WTC11 (cell line): ENCODE measurements around the gene SSRP1. TPM values are rescaled to one million over a fixed set of nuclear protein-coding genes. Genes with fewer than 3 reads are reported as not detected.

ENCODE experiments used
- ATAC-seq: fragments of 200-7000 bp; cut with Tn5 transposase; 2 replicates; pipeline ENCODE4 v1.10.0; 2021; ENCODE audit warnings: mild to moderate bottlenecking, moderate library complexity
- CTCF ChIA-PET: fragments of 300-600 bp; sonication (Branson Sonifier 250); formaldehyde crosslinking; loops from one replicate; lab custom pipeline; 2021; ENCODE audit warnings: antibody characterized with exemption; lab: Charles Lee
- POLR2A ChIA-PET: fragments of 350-600 bp; sonication (Branson Sonifier 250); formaldehyde crosslinking; loops from one replicate; lab custom pipeline; 2021; ENCODE audit warnings: antibody characterized with exemption; lab: Charles Lee
- DNase-seq: peaks from one replicate; pipeline ENCODE4 v3.0.0; 2021; ENCODE audit warnings: low spot score
- H3K27ac Mint-ChIP-seq: 2 replicates; pipeline ENCODE4 v1.8.0; 2021; ENCODE audit warnings: mixed read lengths
- H3K27me3 Mint-ChIP-seq: 2 replicates; pipeline ENCODE4 v1.8.0; 2021; ENCODE audit warnings: low read depth, mild to moderate bottlenecking, moderate library complexity, mixed read lengths
- H3K36me3 Mint-ChIP-seq: 2 replicates; pipeline ENCODE4 v1.8.0; 2021; ENCODE audit warnings: mixed read lengths
- H3K4me1 Mint-ChIP-seq: 2 replicates; pipeline ENCODE4 v1.8.0; 2022; ENCODE audit warnings: mixed read lengths
- H3K4me3 Mint-ChIP-seq: 2 replicates; pipeline ENCODE4 v1.8.0; 2021; ENCODE audit warnings: mild to moderate bottlenecking, moderate library complexity, mixed read lengths
- H3K9me3 Mint-ChIP-seq: 2 replicates; pipeline ENCODE4 v1.8.0; 2021; ENCODE audit warnings: mixed read lengths
- ATF1 ChIP-seq: sonication (generic); formaldehyde crosslinking; IDR thresholded peaks from 2 replicates; pipeline ENCODE4 v1.8.1; 2023; ENCODE audit warnings: mild to moderate bottlenecking, moderate library complexity, missing genetic modification reagents
- ESRRA ChIP-seq: sonication (generic); formaldehyde crosslinking; IDR thresholded peaks from 2 replicates; pipeline ENCODE4 v1.8.1; 2022; ENCODE audit warnings: mild to moderate bottlenecking, missing genetic modification reagents, borderline replicate concordance
- GRHL2 ChIP-seq: fragments of 250-450 bp; sonication (Bioruptor Pico); IDR thresholded peaks from 2 replicates; pipeline ENCODE4 v1.8.0; 2022; ENCODE audit warnings: mild to moderate bottlenecking, moderate library complexity; ENCODE audit not compliant: insufficient replicate concordance, severe bottlenecking
- GTF2I ChIP-seq: fragments of 250-450 bp; sonication (Bioruptor Pico); conservative IDR thresholded peaks from 2 replicates; pipeline ENCODE4 v1.4.0; 2021; ENCODE audit warnings: mild to moderate bottlenecking
- HMGA2 ChIP-seq: fragments of 250-450 bp; sonication (Bioruptor Pico); IDR thresholded peaks from 2 replicates; pipeline ENCODE4 v1.4.0; 2021; ENCODE audit warnings: mild to moderate bottlenecking, moderate library complexity
- HMGXB4 ChIP-seq: sonication (generic); formaldehyde crosslinking; IDR thresholded peaks from 2 replicates; pipeline ENCODE4 v1.8.1; 2023; ENCODE audit warnings: mild to moderate bottlenecking, moderate library complexity, missing genetic modification reagents
- IRF1 ChIP-seq: sonication (generic); formaldehyde crosslinking; IDR thresholded peaks from 2 replicates; pipeline ENCODE4 v1.8.0; 2023; ENCODE audit warnings: missing genetic modification reagents
- MXD4 ChIP-seq: fragments of 250-450 bp; sonication (Bioruptor Pico); IDR thresholded peaks from 2 replicates; pipeline ENCODE4 v1.8.0; 2021; ENCODE audit warnings: mild to moderate bottlenecking, moderate library complexity, borderline replicate concordance
- NFE2L1 ChIP-seq: sonication (generic); formaldehyde crosslinking; IDR thresholded peaks from 2 replicates; pipeline ENCODE4 v1.8.1; 2023; ENCODE audit warnings: missing genetic modification reagents
- RORB ChIP-seq: fragments of 250-450 bp; sonication (Bioruptor Pico); IDR thresholded peaks from 2 replicates; pipeline ENCODE4 v1.9.0; 2021; ENCODE audit warnings: mild to moderate bottlenecking
- ZNF138 ChIP-seq: sonication (generic); formaldehyde crosslinking; conservative IDR thresholded peaks from 2 replicates; pipeline ENCODE4 v1.8.1; 2022; ENCODE audit warnings: mild to moderate bottlenecking, moderate library complexity, missing genetic modification reagents
- ZNF281 ChIP-seq: sonication (generic); formaldehyde crosslinking; IDR thresholded peaks from 2 replicates; pipeline ENCODE4 v1.8.0; 2023; ENCODE audit warnings: mild to moderate bottlenecking, missing genetic modification reagents
- ZNF396 ChIP-seq: fragments of 250-450 bp; sonication (Bioruptor Pico); IDR thresholded peaks from 2 replicates; pipeline ENCODE4 v1.8.0; 2021; ENCODE audit warnings: mild to moderate bottlenecking, moderate library complexity, borderline replicate concordance
- ZNF425 ChIP-seq: fragments of 250-450 bp; sonication (Bioruptor Pico); conservative IDR thresholded peaks from 2 replicates; pipeline ENCODE4 v1.9.0; 2021; ENCODE audit warnings: mild to moderate bottlenecking
- ZSCAN18 ChIP-seq: fragments of 250-450 bp; sonication (Bioruptor Pico); IDR thresholded peaks from 2 replicates; pipeline ENCODE4 v2.1.2; 2022; ENCODE audit warnings: mild to moderate bottlenecking, moderate library complexity
- total RNA-seq: library from RNA; stranded (reverse); gene quantifications from 3 replicates; pipeline ENCODE4 v1.2.3, GENCODE V29; 2021
- TF ChIP-seq, protein P1 (sequence below): sonication (generic); formaldehyde crosslinking; IDR thresholded peaks from 2 replicates; pipeline ENCODE4 v1.8.1; 2023; ENCODE audit warnings: mild to moderate bottlenecking, missing genetic modification reagents
- TF ChIP-seq, protein P2 (sequence below): sonication (generic); formaldehyde crosslinking; IDR thresholded peaks from 2 replicates; pipeline ENCODE4 v1.8.0; 2022; ENCODE audit warnings: mild to moderate bottlenecking, missing genetic modification reagents
- TF ChIP-seq, protein P3 (sequence below): sonication (generic); formaldehyde crosslinking; IDR thresholded peaks from 2 replicates; pipeline ENCODE4 v1.8.0; 2022; ENCODE audit warnings: mild to moderate bottlenecking, missing genetic modification reagents
- TF ChIP-seq, protein P4 (sequence below): sonication (generic); formaldehyde crosslinking; IDR thresholded peaks from 2 replicates; pipeline ENCODE4 v1.8.1; 2023; ENCODE audit warnings: mild to moderate bottlenecking, missing genetic modification reagents, moderate library complexity

SSRP1 gene
- total RNA-seq, 1 experiment from 2014 or later: 228 TPM

GRCh38 chr11:57359896-57360690 lies 24.4 kb upstream of the SSRP1 start:
- H3K27ac Mint-ChIP-seq: no peak overlapping the region
- peaks cover 4% of the 10 kb centered on the region; the same call in 1 of the 2 replicates for H3K9me3 Mint-ChIP-seq
- no peak for DNase-seq
- peaks cover 9% of the 10 kb centered on the region for H3K4me1 Mint-ChIP-seq
- ChIA-PET POLR2A (no interaction called here), CTCF (interaction anchor here (0.6 to 3.9 kb wide), 9 partner anchors 10 to 133 kb away, joined by 3 to 15 read pairs (median 4); no protein-coding TSS in a partner anchor)
- no peak for TF ChIP-seq ZSCAN18 (CRISPR knock-in tag)
- TF ChIP-seq HMGA2 (CRISPR knock-in tag): no peak
- no peak for TF ChIP-seq RORB
- TF ChIP-seq, protein P1, sequence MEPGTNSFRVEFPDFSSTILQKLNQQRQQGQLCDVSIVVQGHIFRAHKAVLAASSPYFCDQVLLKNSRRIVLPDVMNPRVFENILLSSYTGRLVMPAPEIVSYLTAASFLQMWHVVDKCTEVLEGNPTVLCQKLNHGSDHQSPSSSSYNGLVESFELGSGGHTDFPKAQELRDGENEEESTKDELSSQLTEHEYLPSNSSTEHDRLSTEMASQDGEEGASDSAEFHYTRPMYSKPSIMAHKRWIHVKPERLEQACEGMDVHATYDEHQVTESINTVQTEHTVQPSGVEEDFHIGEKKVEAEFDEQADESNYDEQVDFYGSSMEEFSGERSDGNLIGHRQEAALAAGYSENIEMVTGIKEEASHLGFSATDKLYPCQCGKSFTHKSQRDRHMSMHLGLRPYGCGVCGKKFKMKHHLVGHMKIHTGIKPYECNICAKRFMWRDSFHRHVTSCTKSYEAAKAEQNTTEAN: no peak
- TF ChIP-seq MXD4 (CRISPR knock-in tag): no peak
- no peak for TF ChIP-seq HMGXB4 (CRISPR knock-in tag)
- TF ChIP-seq, protein P2, sequence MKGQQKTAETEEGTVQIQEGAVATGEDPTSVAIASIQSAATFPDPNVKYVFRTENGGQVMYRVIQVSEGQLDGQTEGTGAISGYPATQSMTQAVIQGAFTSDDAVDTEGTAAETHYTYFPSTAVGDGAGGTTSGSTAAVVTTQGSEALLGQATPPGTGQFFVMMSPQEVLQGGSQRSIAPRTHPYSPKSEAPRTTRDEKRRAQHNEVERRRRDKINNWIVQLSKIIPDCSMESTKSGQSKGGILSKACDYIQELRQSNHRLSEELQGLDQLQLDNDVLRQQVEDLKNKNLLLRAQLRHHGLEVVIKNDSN (CRISPR knock-in tag): no peak
- TF ChIP-seq ZNF281 (CRISPR knock-in tag): no peak
- TF ChIP-seq, protein P3, sequence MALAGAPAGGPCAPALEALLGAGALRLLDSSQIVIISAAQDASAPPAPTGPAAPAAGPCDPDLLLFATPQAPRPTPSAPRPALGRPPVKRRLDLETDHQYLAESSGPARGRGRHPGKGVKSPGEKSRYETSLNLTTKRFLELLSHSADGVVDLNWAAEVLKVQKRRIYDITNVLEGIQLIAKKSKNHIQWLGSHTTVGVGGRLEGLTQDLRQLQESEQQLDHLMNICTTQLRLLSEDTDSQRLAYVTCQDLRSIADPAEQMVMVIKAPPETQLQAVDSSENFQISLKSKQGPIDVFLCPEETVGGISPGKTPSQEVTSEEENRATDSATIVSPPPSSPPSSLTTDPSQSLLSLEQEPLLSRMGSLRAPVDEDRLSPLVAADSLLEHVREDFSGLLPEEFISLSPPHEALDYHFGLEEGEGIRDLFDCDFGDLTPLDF: no peak
- no peak for TF ChIP-seq IRF1 (CRISPR knock-in tag)
- ATAC-seq: no peak
- no peaks in the 10 kb centered on the region for H3K36me3 Mint-ChIP-seq
- H3K4me3 Mint-ChIP-seq: no peak overlapping the region
- peaks cover 11% of the 10 kb centered on the region; the same call in 1 of the 2 replicates for H3K27me3 Mint-ChIP-seq

GRCh38 chr11:57359396-57359795 lies 23.7 kb upstream of the SSRP1 start:
- no peak overlapping the region for H3K27ac Mint-ChIP-seq
- peaks cover 4% of the 10 kb centered on the region; the same call in 1 of the 2 replicates for H3K9me3 Mint-ChIP-seq
- no peak for DNase-seq
- CTCF ChIA-PET: interaction anchor here (0.8 to 3.9 kb wide), 8 partner anchors 9 to 134 kb away, joined by 3 to 15 read pairs (median 6); no protein-coding TSS in a partner anchor
- no peak for ATAC-seq
- H3K36me3 Mint-ChIP-seq: no peaks in the 10 kb centered on the region
- H3K27me3 Mint-ChIP-seq: peaks cover 11% of the 10 kb centered on the region; the same call in 1 of the 2 replicates
- POLR2A ChIA-PET: no interaction called here
- H3K4me3 Mint-ChIP-seq: no peak overlapping the region
- 0 out of 2 replicates have a peak, but pooled peaks cover 4% of the 10 kb centered on the region for H3K4me1 Mint-ChIP-seq
- TF ChIP-seq ZNF425 (CRISPR knock-in tag) (no peak), MXD4 (CRISPR knock-in tag) (no peak), ATF1 (no peak), ZNF396 (no peak), NFE2L1 (CRISPR knock-in tag) (no peak), ZNF138 (CRISPR knock-in tag) (no peak), GTF2I (CRISPR knock-in tag) (no peak), ESRRA (no peak), GRHL2 (no peak)
- TF ChIP-seq, protein P4, sequence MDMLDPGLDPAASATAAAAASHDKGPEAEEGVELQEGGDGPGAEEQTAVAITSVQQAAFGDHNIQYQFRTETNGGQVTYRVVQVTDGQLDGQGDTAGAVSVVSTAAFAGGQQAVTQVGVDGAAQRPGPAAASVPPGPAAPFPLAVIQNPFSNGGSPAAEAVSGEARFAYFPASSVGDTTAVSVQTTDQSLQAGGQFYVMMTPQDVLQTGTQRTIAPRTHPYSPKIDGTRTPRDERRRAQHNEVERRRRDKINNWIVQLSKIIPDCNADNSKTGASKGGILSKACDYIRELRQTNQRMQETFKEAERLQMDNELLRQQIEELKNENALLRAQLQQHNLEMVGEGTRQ (CRISPR knock-in tag): no peak
